ENCODE data around the gene RASD1. TPM values are rescaled to one million over a fixed set of nuclear protein-coding genes. Genes with fewer than 3 reads are reported as not detected.

The RASD1 gene
- total and polyA plus RNA-seq, 2 donors (not counting 1 experiment from before 2014, with no cell fraction given) = 0.34 to 2.6 TPM

GRCh38 chr17:17493986-17494466 is 2.2 kb downstream of the RASD1 start:
- Histone ChIP-seq H3K4me2 (ENCODE audit: extremely low read depth, insufficient read depth, low read length) (no peak overlapping the region), H3K4me3 (replicated peaks in 1 of 4; ENCODE audit: control extremely low read depth in 1 of 4, insufficient read depth in 1 of 4, low read depth in 3 of 4, low read length in 4 of 4) (peak overlapping the region in 1 of 4 experiments; percentile 67), H3K9ac (ENCODE audit: insufficient read depth, low read length) (no peak overlapping the region), H3K27ac (ENCODE audit: insufficient read depth, low read length) (no peak overlapping the region), H3K79me2 (ENCODE audit: control insufficient read depth, insufficient read depth, low read length) (no peaks in the 10 kb centered on the region), H3K4me1 (ENCODE audit: control insufficient read depth, extremely low read depth, insufficient read depth, low read length) (peaks cover 5% of the 10 kb centered on the region), H3K9me3 (ENCODE audit: control insufficient read depth, insufficient read depth, low read depth, low read length) (no peaks in the 10 kb centered on the region), H2AFZ (ENCODE audit: low read length) (no peak overlapping the region), H3K36me3 (ENCODE audit: control insufficient read depth, insufficient read depth, low read length) (peaks cover 2% of the 10 kb centered on the region), H3K27me3 (ENCODE audit: control insufficient read depth, insufficient read depth, low read length) (no peaks in the 10 kb centered on the region), H4K20me1 (ENCODE audit: control insufficient read depth, extremely low read depth, insufficient read depth, low read length) (no peaks in the 10 kb centered on the region)
- DNase-seq (ENCODE audit: low read depth in 2 of 2) = no peak
- TF ChIP-seq EZH2 (IDR thresholded peaks at IDR 0.05; ENCODE audit: low read length, missing control alignments) = no peak
- TF ChIP-seq CTCF (conservative IDR thresholded peaks at IDR 0.05 in 1 of 2, IDR thresholded peaks at IDR 0.05 in 1 of 2; ENCODE audit: low read depth in 1 of 2, low read length in 2 of 2) = no peak

- Histone ChIP-seq H3K4me2 (ENCODE audit: extremely low read depth, insufficient read depth, low read length) (no peak overlapping the region), H3K36me3 (ENCODE audit: control insufficient read depth, insufficient read depth, low read length) (peaks cover 2% of the 10 kb centered on the region), H3K9ac (ENCODE audit: insufficient read depth, low read length) (no peak overlapping the region), H3K4me3 (replicated peaks in 1 of 4; ENCODE audit: control extremely low read depth in 1 of 4, insufficient read depth in 1 of 4, low read depth in 3 of 4, low read length in 4 of 4) (no peak overlapping the region), H4K20me1 (ENCODE audit: control insufficient read depth, extremely low read depth, insufficient read depth, low read length) (no peaks in the 10 kb centered on the region), H2AFZ (ENCODE audit: low read length) (no peak overlapping the region), H3K27me3 (ENCODE audit: control insufficient read depth, insufficient read depth, low read length) (no peaks in the 10 kb centered on the region), H3K9me3 (ENCODE audit: control insufficient read depth, insufficient read depth, low read depth, low read length) (no peaks in the 10 kb centered on the region), H3K4me1 (ENCODE audit: control insufficient read depth, extremely low read depth, insufficient read depth, low read length) (peaks cover 5% of the 10 kb centered on the region), H3K79me2 (ENCODE audit: control insufficient read depth, insufficient read depth, low read length) (no peaks in the 10 kb centered on the region), H3K27ac (ENCODE audit: insufficient read depth, low read length) (no peak overlapping the region)
- DNase-seq (ENCODE audit: low read depth in 2 of 2) = no peak
- no peak for TF ChIP-seq EZH2 (IDR thresholded peaks at IDR 0.05; ENCODE audit: low read length, missing control alignments)
- no peak for TF ChIP-seq CTCF (conservative IDR thresholded peaks at IDR 0.05 in 1 of 2, IDR thresholded peaks at IDR 0.05 in 1 of 2; ENCODE audit: low read depth in 1 of 2, low read length in 2 of 2)
Measured at GRCh38 chr17:17493249-17493985, 2.8 kb downstream of the RASD1 start.

- Histone ChIP-seq H3K79me2 (ENCODE audit: control insufficient read depth, insufficient read depth, low read length) (no peaks in the 10 kb centered on the region), H3K36me3 (ENCODE audit: control insufficient read depth, insufficient read depth, low read length) (peaks cover 4% of the 10 kb centered on the region), H3K9ac (ENCODE audit: insufficient read depth, low read length) (no peak overlapping the region), H3K9me3 (ENCODE audit: control insufficient read depth, insufficient read depth, low read depth, low read length) (no peaks in the 10 kb centered on the region), H3K27me3 (ENCODE audit: control insufficient read depth, insufficient read depth, low read length) (no peaks in the 10 kb centered on the region), H3K27ac (ENCODE audit: insufficient read depth, low read length) (no peak overlapping the region), H2AFZ (ENCODE audit: low read length) (no peak overlapping the region), H3K4me1 (ENCODE audit: control insufficient read depth, extremely low read depth, insufficient read depth, low read length) (peaks cover 5% of the 10 kb centered on the region), H3K4me2 (ENCODE audit: extremely low read depth, insufficient read depth, low read length) (no peak overlapping the region), H3K4me3 (replicated peaks in 1 of 4; ENCODE audit: control extremely low read depth in 1 of 4, insufficient read depth in 1 of 4, low read depth in 3 of 4, low read length in 4 of 4) (no peak overlapping the region), H4K20me1 (ENCODE audit: control insufficient read depth, extremely low read depth, insufficient read depth, low read length) (no peaks in the 10 kb centered on the region)
- no peak for DNase-seq (ENCODE audit: low read depth in 2 of 2)
- no peak for TF ChIP-seq EZH2 (IDR thresholded peaks at IDR 0.05; ENCODE audit: low read length, missing control alignments)
- TF ChIP-seq CTCF (conservative IDR thresholded peaks at IDR 0.05 in 1 of 2, IDR thresholded peaks at IDR 0.05 in 1 of 2; ENCODE audit: low read depth in 1 of 2, low read length in 2 of 2) = no peak
Measured at GRCh38 chr17:17492571-17492970, 3.6 kb downstream of the RASD1 start.
